Subcutaneous adipose tissue (tissue), 4 donors: Measurements from ENCODE around the gene C4BPB. TPM values are rescaled to one million over a fixed set of nuclear protein-coding genes. Genes with fewer than 3 reads are reported as not detected.

ENCODE experiments used
- CTCF ChIP-seq: fragments of 450-650 bp; IDR thresholded peaks from one replicate; pipeline ENCODE4 v1.5.1; 2016; ENCODE audit warnings: low read depth, mild to moderate bottlenecking, control low read depth, antibody characterized with exemption, moderate library complexity
- total RNA-seq, 4 donors: library from RNA; depleted of rRNA; stranded (reverse); fragments of >200 nt; gene quantifications; one replicate each; pipeline ENCODE4 v1.1.0, GENCODE V29; 2016

C4BPB gene
- total RNA-seq, 4 donors from 2014 or later, result 0.49 to 6.3 (median 2.2) TPM; not detected in 1

- no peak for TF ChIP-seq CTCF
These were observed 17.2 kb upstream of the C4BPB start for GRCh38 chr1:207071426-207071825.

GRCh38 chr1:207072233-207072632, 16.4 kb upstream of the C4BPB start:
- no peak for TF ChIP-seq CTCF

DNA sequence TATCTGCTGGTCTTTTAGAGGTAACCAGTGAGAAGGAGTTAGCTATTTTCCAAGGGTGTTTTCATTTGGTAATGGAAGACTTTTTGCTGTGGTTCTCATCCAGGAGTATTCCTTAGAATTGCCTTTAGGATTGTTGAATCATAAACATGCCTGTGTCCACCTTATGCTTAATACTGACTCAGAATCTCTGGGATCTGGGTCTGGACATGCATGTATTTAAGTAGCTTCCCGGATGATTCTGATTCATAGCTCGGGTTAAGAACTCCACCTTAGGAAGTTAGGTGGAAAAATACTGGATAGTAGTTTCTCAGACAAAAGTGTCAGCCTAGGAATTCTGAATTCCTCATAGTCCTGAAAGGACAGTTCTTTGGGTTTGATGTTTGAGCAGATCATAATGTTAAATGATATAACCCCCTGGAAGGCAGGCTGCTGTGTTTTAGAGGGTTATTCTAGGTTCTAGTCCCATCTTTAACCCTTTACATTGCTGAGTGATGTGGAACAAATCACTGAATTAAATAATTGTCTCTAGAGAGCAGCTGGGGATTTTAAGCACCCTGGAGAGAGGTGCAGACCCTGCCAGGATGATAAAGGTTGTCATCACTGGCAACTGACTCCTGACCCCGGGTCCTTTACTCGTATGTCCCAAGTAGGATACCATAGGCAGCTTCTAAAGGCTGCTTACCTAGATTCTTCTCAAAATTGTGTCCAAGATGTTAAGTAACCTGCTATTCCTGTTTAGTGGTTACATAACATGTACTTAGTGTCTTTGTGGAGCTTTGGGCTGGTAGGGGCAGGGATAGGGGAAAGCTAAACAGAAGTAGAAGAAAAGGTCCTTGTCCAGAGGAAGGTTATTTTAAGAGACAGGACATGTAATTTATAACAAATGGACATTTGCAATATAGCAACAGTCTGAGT, 14.5 kb upstream of the C4BPB start:
- no peak for TF ChIP-seq CTCF

GRCh38 chr1:207076181-207076955, 12.3 kb upstream of the C4BPB start:
- TF ChIP-seq CTCF, result no peak

GRCh38 chr1:207077012-207077411, 11.6 kb upstream of the C4BPB start:
- no peak for TF ChIP-seq CTCF

- TF ChIP-seq CTCF, result no peak
These were observed 10.9 kb upstream of the C4BPB start for GRCh38 chr1:207077470-207078377.
